ENCODE results near the gene TNRC18. TPM values are rescaled to one million over a fixed set of nuclear protein-coding genes. Genes with fewer than 3 reads are reported as not detected.

TNRC18 gene
- total and polyA plus RNA-seq, 2 of the 8 experiments (the other 6 are each of a cell fraction or from before 2014, with no cell fraction given): 1.7 to 8.6 TPM

DNA sequence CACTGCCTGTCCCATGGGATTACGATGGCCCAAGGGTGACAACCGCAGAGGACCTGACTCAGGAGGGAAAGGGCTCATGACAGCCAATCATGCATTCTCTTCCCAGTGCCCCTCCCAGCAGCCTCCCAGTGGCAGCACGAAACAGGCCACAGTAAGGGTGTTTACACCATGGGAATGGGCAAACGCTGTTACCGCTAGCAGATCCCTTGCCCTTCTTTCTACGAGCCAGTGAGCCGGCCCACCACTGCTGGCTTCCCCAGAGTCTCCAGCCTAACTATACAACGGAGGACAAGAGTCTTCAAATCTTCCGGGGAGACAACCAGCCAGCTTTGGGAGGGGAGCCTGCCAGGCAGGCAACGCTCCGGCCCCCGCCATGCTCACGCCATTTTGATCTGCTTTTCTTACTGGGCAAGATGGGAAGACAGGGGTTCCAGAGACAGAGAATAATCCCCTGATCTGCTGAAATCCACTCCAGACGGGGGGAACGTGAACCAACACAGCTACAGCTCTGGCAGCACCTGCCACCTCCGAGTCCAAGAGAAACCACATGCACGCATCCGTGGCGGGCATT is 71.1 kb downstream of the TNRC18 start:
- H4K91ac ChIP-seq (replicated peaks; ENCODE audit: insufficient read length, low read length): no peak overlapping the region
- no peak overlapping the region; the same call in 1 of the 2 replicates for H4K8ac ChIP-seq (ENCODE audit: extremely low read depth, insufficient read depth, low read length)
- H2BK120ac ChIP-seq (replicated peaks; ENCODE audit: low read depth, low read length): no peak overlapping the region
- peak overlapping the region; percentile 97; the same call in 1 of the 2 replicates for H2BK15ac ChIP-seq (ENCODE audit: low read length)
- no peak overlapping the region for H2BK5ac ChIP-seq (ENCODE audit: low read depth, low read length)
- DNase-seq (ENCODE audit: low read depth in 1 of 2, low spot score in 2 of 2) (no peak), FAIRE-seq (no peak)
- no peak overlapping the region for H3K4me3 ChIP-seq (ENCODE audit: extremely low read depth in 1 of 4, insufficient read depth in 2 of 4, low read depth in 3 of 4, low read length in 4 of 4)
- CTCF ChIA-PET (ENCODE audit: partially characterized antibody): interaction anchor here (0.5 to 11.0 kb wide), 7 partner anchors 9 to 168 kb away, joined by 3 to 73 read pairs (median 4); partner anchors contain the start of gene TNRC18
- peaks cover 8 to 10% of the 10 kb centered on the region in 2 experiments for H4K20me1 ChIP-seq (replicated peaks in 1 of 2; ENCODE audit: control insufficient read depth in 1 of 2, insufficient read depth in 2 of 2, low read length in 2 of 2)
- TF ChIP-seq GABPA (IDR thresholded peaks at IDR 0.05; ENCODE audit: borderline replicate concordance, insufficient read depth, low read length) (no peak), SAP30 (IDR thresholded peaks at IDR 0.05; ENCODE audit: insufficient read depth, insufficient replicate concordance, low read length) (no peak), CHD1 (IDR thresholded peaks at IDR 0.05; ENCODE audit: low read depth, low read length) (no peak), TBP (IDR thresholded peaks at IDR 0.05; ENCODE audit: low read depth, low read length) (no peak)
- H3K9ac ChIP-seq (replicated peaks in 1 of 4; ENCODE audit: extremely low read depth in 1 of 4, low read depth in 3 of 4, low read length in 3 of 4): no peak overlapping the region
- no peak overlapping the region for H4K5ac ChIP-seq (ENCODE audit: insufficient read length, low read depth, low read length)
- peaks cover 19 to 54% (median 53%) of the 10 kb centered on the region in 4 experiments for H3K27me3 ChIP-seq (replicated peaks in 1 of 4; ENCODE audit: control insufficient read depth in 3 of 4, extremely low read depth in 1 of 4, insufficient read depth in 3 of 4, low read length in 3 of 4)
- H2AFZ ChIP-seq (ENCODE audit: low read length): no peak overlapping the region
- H3K79me1 ChIP-seq (ENCODE audit: low read depth, low read length): no peaks in the 10 kb centered on the region; the same call in 1 of the 2 replicates
- no peak overlapping the region for H3K56ac ChIP-seq (replicated peaks; ENCODE audit: insufficient read length, low read depth, low read length)
- no peak overlapping the region for H3K18ac ChIP-seq (ENCODE audit: extremely low read depth, low read length)
- H3K23ac ChIP-seq (ENCODE audit: insufficient read length): no peak overlapping the region
- no peak overlapping the region for H2BK20ac ChIP-seq (ENCODE audit: low read length)
- no peak overlapping the region for H2AK5ac ChIP-seq (ENCODE audit: low read depth, low read length)
- H3K4me2 ChIP-seq (ENCODE audit: insufficient read depth in 1 of 2, low read depth in 2 of 2, low read length in 2 of 2): no peak overlapping the region
- H3K23me2 ChIP-seq (ENCODE audit: low read depth, low read length): peaks cover 4% of the 10 kb centered on the region
- POLR2A ChIA-PET (ENCODE audit: partially characterized antibody): interaction anchor here (1.7 to 1.8 kb wide), 2 partner anchors 70 to 73 kb away, joined by 5 read pairs; no protein-coding TSS in a partner anchor
- H3K9me3 ChIP-seq (ENCODE audit: insufficient read depth in 2 of 2, low read depth in 1 of 2, low read length in 1 of 2): peaks cover 0 to 7% of the 10 kb centered on the region in 2 experiments; a peak in 1 of 4 replicates
- no peak overlapping the region for H3K14ac ChIP-seq (ENCODE audit: insufficient read length)
- H3K79me2 ChIP-seq (ENCODE audit: control insufficient read depth in 1 of 2, insufficient read depth in 2 of 2, low read length in 2 of 2): no peaks in the 10 kb centered on the region
- peaks cover 2 to 29% (median 20%) of the 10 kb centered on the region in 4 experiments for H3K4me1 ChIP-seq (replicated peaks in 1 of 4; ENCODE audit: control insufficient read depth in 3 of 4, insufficient read depth in 4 of 4, low read length in 3 of 4)
- 0 out of 2 replicates have a peak overlapping the region, but pooled peaks have one; percentile 17 for H2BK12ac ChIP-seq (ENCODE audit: low read depth, low read length)
- no peak overlapping the region for H3K4ac ChIP-seq (replicated peaks; ENCODE audit: insufficient read length, low read depth, low read length)
- WGBS, 2 experiments (ENCODE audit: extremely low coverage in 1 of 2, insufficient coverage in 1 of 2, insufficient read length in 1 of 2, insufficient replicate concordance in 2 of 2, low coverage in 1 of 2, low lambda C conversion rate in 2 of 2, missing lambda C conversion rate in 1 of 2): 90% methylated on average over 19 of the region's 19 CpGs; no CpG with 5 or more reads in 1 of the 2 experiments
- no peaks in the 10 kb centered on the region for H3K36me3 ChIP-seq (ENCODE audit: control insufficient read depth in 2 of 4, insufficient read depth in 4 of 4, low read length in 3 of 4)
- H3K27ac ChIP-seq (ENCODE audit: low read depth, low read length): no peak overlapping the region
